Sigmoid colon (tissue), 4 donors: ENCODE results near the gene IL33.

Experiments
- CTCF ChIP-seq, 4 experiments: fragments of 450-650 bp in 3 of 4; fragments of 200-600 bp in 1 of 4; IDR thresholded peaks; one replicate each; pipeline ENCODE4 v1.5.1; 2016 to 2019; ENCODE audit warnings: antibody characterized with exemption in 4 of 4, mild to moderate bottlenecking in 3 of 4, moderate library complexity in 2 of 4
- EP300 ChIP-seq, 4 donors: sonication (generic); formaldehyde crosslinking; IDR thresholded peaks; one replicate each; pipeline ENCODE4 v1.6.1; 2017; ENCODE audit warnings: antibody characterized with exemption in 4 of 4
- POLR2A ChIP-seq, 2 donors: fragments of 450-650 bp; IDR thresholded peaks; one replicate each; pipeline ENCODE4 v1.6.1; 2016; ENCODE audit warnings: antibody characterized with exemption in 2 of 2, mild to moderate bottlenecking in 2 of 2, moderate library complexity in 2 of 2
- POLR2AphosphoS5 ChIP-seq, 4 donors: sonication (generic); formaldehyde crosslinking; IDR thresholded peaks; one replicate each; pipeline ENCODE4 v1.6.1; 2017; ENCODE audit warnings: antibody characterized with exemption in 4 of 4

- TF ChIP-seq CTCF (IDR thresholded peaks at IDR 0.05), result no peak
- no peak for TF ChIP-seq POLR2AphosphoS5 (IDR thresholded peaks at IDR 0.05)
- TF ChIP-seq POLR2A (IDR thresholded peaks at IDR 0.05), result no peak
- no peak for TF ChIP-seq EP300 (IDR thresholded peaks at IDR 0.05)
Observed at GRCh38 chr9:6239694-6240093, 24.1 kb downstream of the IL33 start.
